PC-3 (cell line): ENCODE measurements around the gene TBC1D2.

Source experiments
- CTCF ChIP-seq: fragments of 300-600 bp; sonication (generic); conservative IDR thresholded peaks from 2 replicates; pipeline ENCODE4 v1.5.1; 2017; ENCODE audit warnings: antibody characterized with exemption, low read depth, mild to moderate bottlenecking, low read length
- EZH2 ChIP-seq: fragments of 300-600 bp; sonication (generic); IDR thresholded peaks from one replicate; pipeline ENCODE4 v1.6.1; 2017; ENCODE audit warnings: antibody characterized with exemption, mild to moderate bottlenecking, low read length; ENCODE audit not compliant: unreplicated experiment
- EZH2phosphoT487 ChIP-seq: fragments of 300-600 bp; sonication (generic); IDR thresholded peaks from 2 replicates; pipeline ENCODE4 v1.6.1; 2018; ENCODE audit warnings: mild to moderate bottlenecking, antibody characterized with exemption, low read length, borderline replicate concordance

GRCh38 chr9:98159301-98159700 lies 96.1 kb downstream of the TBC1D2 start:
- TF ChIP-seq EZH2 = no peak
- no peak for TF ChIP-seq CTCF
- no peak for TF ChIP-seq EZH2phosphoT487
